LHCN-M2 (cell line): ENCODE measurements around the gene CD163L1. TPM values are rescaled to one million over a fixed set of nuclear protein-coding genes. Genes with fewer than 3 reads are reported as not detected.

ENCODE experiments used
- DNase-seq: peaks from one replicate; pipeline ENCODE4 v3.0.0-alpha.2; 2012; ENCODE audit warnings: low read depth
- total RNA-seq: library from RNA; depleted of rRNA; stranded (reverse); fragments of >200 nt; gene quantifications from 2 replicates; pipeline ENCODE4 v1.2.3, GENCODE V29; 2014; rRNA removed

Gene CD163L1
- total RNA-seq, 1 experiment from 2014 or later = 3.7 TPM

DNA sequence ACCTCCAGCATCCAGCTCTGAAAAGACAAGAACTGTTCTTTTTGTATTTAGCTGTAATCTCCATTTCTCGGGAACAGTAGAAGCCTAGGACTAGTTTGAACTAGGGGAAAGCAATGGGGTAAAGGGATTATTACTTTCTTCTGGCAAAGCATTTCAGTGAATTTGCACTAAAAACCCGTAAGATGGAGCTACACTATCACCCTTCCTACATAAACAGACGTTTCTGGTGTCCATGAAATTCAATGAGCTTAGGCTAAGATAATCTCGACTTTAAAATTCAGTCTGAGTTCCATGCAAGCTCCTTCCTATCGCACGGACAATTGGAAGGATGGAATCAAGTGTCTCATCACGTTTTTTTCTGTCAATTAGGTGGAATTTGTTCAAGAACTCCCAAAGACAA lies 116.0 kb downstream of the CD163L1 start:
- peak; percentile 25 for DNase-seq

DNA sequence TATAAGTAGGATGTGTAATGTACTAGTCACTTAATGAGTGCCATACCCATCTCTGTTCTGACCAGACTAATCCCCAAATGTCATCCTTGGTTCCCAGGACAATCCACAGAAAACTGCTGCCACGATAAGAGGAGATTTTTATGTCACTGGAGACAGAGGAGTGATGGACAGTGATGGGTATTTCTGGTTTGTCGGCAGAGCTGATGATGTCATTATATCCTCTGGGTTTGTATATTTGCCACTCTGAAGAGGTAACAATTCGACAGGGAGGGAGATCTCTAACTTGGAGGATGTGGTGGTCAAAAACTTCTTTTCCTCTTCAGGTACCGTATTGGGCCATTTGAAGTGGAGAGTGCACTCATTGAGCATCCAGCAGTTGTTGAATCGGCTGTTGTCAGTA lies 119.8 kb downstream of the CD163L1 start:
- no peak for DNase-seq

DNA sequence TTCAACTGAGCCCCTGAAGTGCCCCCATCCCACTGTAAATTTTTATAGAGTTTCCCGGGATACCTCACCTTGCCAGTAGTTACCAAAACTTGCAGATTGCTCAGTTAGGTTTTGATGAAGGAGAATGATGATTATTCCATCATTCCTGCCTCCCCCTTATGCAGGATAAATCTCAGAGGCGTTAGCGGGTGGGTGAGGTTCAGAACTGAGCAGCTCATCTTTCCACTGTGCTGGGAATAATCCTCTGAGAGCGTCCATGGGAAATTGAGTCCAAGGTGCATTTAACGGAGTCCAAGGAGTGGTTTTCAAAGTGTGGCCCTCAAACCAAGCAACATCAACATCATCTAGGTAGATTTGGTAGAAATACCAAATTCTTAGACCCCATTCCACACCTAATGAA lies 121.4 kb downstream of the CD163L1 start:
- no peak for DNase-seq

DNA sequence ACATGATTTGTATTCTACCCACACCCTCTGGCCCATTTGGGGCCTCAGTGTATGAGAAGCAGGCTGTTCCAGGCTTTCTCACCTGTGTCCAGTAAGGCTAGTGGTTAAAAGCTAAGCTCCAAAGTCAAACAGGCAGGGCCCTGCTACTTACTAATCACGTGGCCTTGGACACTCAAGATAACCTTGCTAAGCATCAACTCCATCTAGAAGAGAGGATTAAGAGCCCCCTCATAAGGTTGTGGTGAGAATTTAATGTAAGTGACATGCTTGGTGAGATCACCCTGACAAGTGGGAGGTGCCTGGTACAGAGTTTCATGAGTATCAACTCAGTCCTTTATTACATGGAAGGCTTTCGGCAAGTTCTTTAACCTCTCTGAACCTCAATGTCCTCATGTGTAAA lies 122.3 kb downstream of the CD163L1 start:
- DNase-seq = no peak

DNA sequence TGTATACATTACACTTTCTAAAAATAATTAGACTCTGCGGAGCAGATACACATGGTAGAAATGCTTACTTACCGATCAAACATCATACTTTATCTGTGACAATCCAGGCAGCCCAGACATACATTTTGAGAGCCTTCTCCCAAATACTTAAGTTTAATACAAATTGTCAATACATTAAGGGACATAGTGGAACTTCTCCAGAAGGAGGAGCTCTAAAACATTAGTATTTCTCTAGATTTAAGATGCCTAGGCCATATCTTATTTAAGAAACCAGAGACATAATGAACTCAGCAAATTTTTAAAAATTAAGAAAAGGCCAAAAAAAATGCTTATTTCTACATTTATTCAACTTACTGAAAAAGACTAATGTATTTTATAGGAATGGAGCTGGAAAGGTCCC lies 124.0 kb downstream of the CD163L1 start:
- no peak for DNase-seq

DNA sequence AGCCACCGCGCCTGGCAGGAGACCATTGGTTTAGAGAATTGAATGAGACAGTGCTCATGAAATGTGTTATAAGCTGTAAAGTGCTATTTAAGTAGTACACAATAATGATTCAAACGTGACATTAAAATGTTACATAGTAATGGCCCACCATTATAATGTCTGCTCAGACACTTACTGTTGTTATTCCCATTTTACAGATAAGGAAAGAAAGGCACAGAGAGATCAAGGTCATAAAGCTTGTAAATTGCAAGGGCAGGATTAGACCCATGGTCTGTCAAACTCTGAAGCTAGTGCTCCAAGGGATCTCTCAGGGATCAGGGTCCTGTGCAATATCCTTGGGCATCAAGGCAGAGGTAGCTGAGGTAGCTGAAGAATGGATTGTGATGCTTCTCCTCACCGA lies 133.9 kb downstream of the CD163L1 start:
- no peak for DNase-seq

Other genes with a start within 250 kb of the CD163L1 start
- not detected in 2 replicates for gene ACSM4, start 140.1 kb downstream of the CD163L1 start, total RNA-seq
- gene CD163, start 59.6 kb upstream of the CD163L1 start, total RNA-seq = 0.11 TPM in 1 of 2 replicates, not detected in the other
- not detected in 2 replicates for gene APOBEC1, start 221.8 kb upstream of the CD163L1 start, total RNA-seq